PC-3 (cell line): Measurements from ENCODE around the gene UROD.

Source experiments
- EZH2 ChIP-seq: fragments of 300-600 bp; sonication (generic); IDR thresholded peaks from one replicate; pipeline ENCODE4 v1.6.1; 2017; ENCODE audit warnings: antibody characterized with exemption, mild to moderate bottlenecking, low read length; ENCODE audit not compliant: unreplicated experiment
- EZH2phosphoT487 ChIP-seq: fragments of 300-600 bp; sonication (generic); IDR thresholded peaks from 2 replicates; pipeline ENCODE4 v1.6.1; 2018; ENCODE audit warnings: mild to moderate bottlenecking, antibody characterized with exemption, low read length, borderline replicate concordance

GRCh38 chr1:45040297-45040696 is 28.2 kb downstream of the UROD start:
- no peak for TF ChIP-seq EZH2
- no peak for TF ChIP-seq EZH2phosphoT487
